GM12878 (cell line): ENCODE measurements around the gene BACE1-AS. TPM values are rescaled to one million over a fixed set of nuclear protein-coding genes. Genes with fewer than 3 reads are reported as not detected.

Source experiments
- KLF5 ChIP-seq: fragments of 450-650 bp; IDR thresholded peaks from 2 replicates; pipeline ENCODE4 v1.6.1; 2014; ENCODE audit warnings: mild to moderate bottlenecking; ENCODE audit not compliant: partially characterized antibody
- MTA2 ChIP-seq: fragments of 450-650 bp; IDR thresholded peaks from 2 replicates; pipeline ENCODE4 v1.6.1; 2016; ENCODE audit warnings: low read depth, mild to moderate bottlenecking, moderate library complexity
- RUNX3 ChIP-seq: IDR thresholded peaks from 2 replicates; pipeline ENCODE4 v1.6.1; 2012; ENCODE audit warnings: low read length, inconsistent platforms
- SMC3 ChIP-seq: IDR thresholded peaks from 2 replicates; pipeline ENCODE4 v1.6.1; 2011; ENCODE audit warnings: low read length, improper control_type of control experiment, borderline replicate concordance
- WRNIP1 ChIP-seq: IDR thresholded peaks from 2 replicates; pipeline ENCODE4 v1.6.1; 2011; ENCODE audit warnings: low read depth, low read length, improper control_type of control experiment, borderline replicate concordance
- ZNF217 ChIP-seq: fragments of 450-650 bp; IDR thresholded peaks from 2 replicates; pipeline ENCODE4 v1.6.1; 2017; ENCODE audit warnings: antibody characterized with exemption, mild to moderate bottlenecking
- ZNF384 ChIP-seq: IDR thresholded peaks from 2 replicates; pipeline ENCODE4 v1.6.1; 2012; ENCODE audit warnings: low read depth, mild to moderate bottlenecking, low read length, improper control_type of control experiment, borderline replicate concordance
- polyA plus RNA-seq, 11 experiments: library from polyadenylated mRNA; depleted of rRNA in 4 of 11; unstranded in 6 of 11; stranded (reverse) in 5 of 11; fragments of >200 nt; fragmentation: Nextera tagmentation in 4 of 11; fragmentation: Illumina TruSeq in 1 of 11; extraction: Ambion mirVana in 4 of 11; extraction: Trizol in 1 of 11; gene quantifications; 1 replicate in 1 of 11; 2 replicates in 10 of 11; pipeline versions ENCODE4 v1.2.1 to v1.2.3, GENCODE V29; 2011 to 2016; ENCODE audit warnings: inconsistent platforms in 2 of 11, missing spikeins in 2 of 11, low read depth in 1 of 11
- total RNA-seq, 4 experiments: library from RNA; depleted of rRNA in 3 of 4; stranded (reverse); fragments of >200 nt in 3 of 4; fragmentation: Illumina TruSeq in 1 of 4; extraction: Trizol in 1 of 4; gene quantifications; 2 replicates each; pipeline versions ENCODE4 v1.2.1 to v1.2.3, GENCODE V29; 2013 to 2021
- TF ChIP-seq, protein P1 (sequence below): IDR thresholded peaks from 2 replicates; pipeline ENCODE4 v1.6.1; 2012; ENCODE audit warnings: mild to moderate bottlenecking, low read depth, low read length
- TF ChIP-seq, protein P2 (sequence below): fragments of 450-650 bp; IDR thresholded peaks from 2 replicates; pipeline ENCODE4 v1.6.1; 2014; ENCODE audit warnings: mild to moderate bottlenecking
- TF ChIP-seq, protein P3 (sequence below): IDR thresholded peaks from 2 replicates; pipeline ENCODE4 v1.6.1; 2012; ENCODE audit warnings: low read depth, low read length, improper control_type of control experiment
- TF ChIP-seq, protein P4 (sequence below): fragments of 450-650 bp; formaldehyde crosslinking; IDR thresholded peaks from 2 replicates; pipeline ENCODE4 v1.4.0; 2020; ENCODE audit warnings: mild to moderate bottlenecking, moderate library complexity
- TF ChIP-seq, protein P5 (sequence below): fragments of 450-650 bp; formaldehyde crosslinking; IDR thresholded peaks from 2 replicates; pipeline ENCODE4 v1.5.0; 2022; ENCODE audit warnings: mild to moderate bottlenecking, missing genetic modification characterization
- TF ChIP-seq, protein P6 (sequence below), 3 experiments: IDR thresholded peaks in 2 of 3; conservative IDR thresholded peaks in 1 of 3; 2 replicates each; pipeline ENCODE4 v1.5.1; 2011; ENCODE audit warnings: low read depth in 3 of 3, low read length in 3 of 3, mild to moderate bottlenecking in 3 of 3, control low read depth in 2 of 3, moderate library complexity in 2 of 3, inconsistent platforms in 1 of 3, mixed read lengths in 1 of 3; ENCODE audit not compliant: control insufficient read depth in 2 of 3, insufficient read depth in 1 of 3; ENCODE audit errors: extremely low read depth in 1 of 3

BACE1-AS gene
- total and polyA plus RNA-seq, 10 of the 15 experiments (the other 5 are each of a cell fraction or from before 2014, with no cell fraction given) = 2.0 to 6.7 (median 3.9) TPM

DNA sequence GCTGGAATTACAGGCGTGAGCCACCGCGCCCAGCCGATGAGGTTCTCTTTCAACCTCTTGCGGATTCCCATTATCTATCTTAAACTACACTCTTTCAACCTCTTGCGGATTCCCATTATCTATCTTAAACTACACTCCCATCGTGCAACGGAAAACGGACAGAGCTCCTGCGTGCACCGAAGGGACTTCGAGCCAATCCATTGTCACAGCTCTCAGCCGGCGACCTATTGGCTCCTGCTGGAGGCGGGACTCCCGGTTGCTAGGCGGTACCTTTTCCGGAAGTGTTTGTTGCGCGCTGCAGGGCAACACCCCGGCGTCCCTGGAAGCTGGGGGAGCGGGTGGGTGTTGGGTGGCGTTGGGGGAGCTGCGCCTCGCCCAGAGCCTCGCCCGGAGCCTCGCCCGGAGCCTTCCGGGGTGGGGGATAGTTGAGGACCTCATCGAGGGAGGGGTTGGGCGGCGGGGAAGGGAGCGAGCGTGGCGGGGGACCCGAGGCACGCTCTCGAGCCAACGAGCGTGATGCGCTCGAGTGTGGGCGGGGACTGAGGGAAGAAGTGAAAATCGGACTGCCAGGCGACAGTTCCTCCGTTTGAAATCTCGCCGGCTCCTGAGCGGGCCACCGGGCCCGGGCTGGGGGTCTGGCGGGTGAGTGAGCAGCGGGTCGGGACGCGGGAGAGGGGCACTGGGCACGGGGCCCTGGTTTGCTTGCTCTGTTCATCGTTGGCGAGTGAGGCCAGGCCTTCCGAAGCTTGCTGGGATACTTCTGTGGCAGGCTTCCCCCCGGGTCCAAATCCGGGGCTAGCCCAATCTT is 36.6 kb downstream of the BACE1-AS start, which contains the start of gene CEP164 (continued):
- TF ChIP-seq, protein P1, sequence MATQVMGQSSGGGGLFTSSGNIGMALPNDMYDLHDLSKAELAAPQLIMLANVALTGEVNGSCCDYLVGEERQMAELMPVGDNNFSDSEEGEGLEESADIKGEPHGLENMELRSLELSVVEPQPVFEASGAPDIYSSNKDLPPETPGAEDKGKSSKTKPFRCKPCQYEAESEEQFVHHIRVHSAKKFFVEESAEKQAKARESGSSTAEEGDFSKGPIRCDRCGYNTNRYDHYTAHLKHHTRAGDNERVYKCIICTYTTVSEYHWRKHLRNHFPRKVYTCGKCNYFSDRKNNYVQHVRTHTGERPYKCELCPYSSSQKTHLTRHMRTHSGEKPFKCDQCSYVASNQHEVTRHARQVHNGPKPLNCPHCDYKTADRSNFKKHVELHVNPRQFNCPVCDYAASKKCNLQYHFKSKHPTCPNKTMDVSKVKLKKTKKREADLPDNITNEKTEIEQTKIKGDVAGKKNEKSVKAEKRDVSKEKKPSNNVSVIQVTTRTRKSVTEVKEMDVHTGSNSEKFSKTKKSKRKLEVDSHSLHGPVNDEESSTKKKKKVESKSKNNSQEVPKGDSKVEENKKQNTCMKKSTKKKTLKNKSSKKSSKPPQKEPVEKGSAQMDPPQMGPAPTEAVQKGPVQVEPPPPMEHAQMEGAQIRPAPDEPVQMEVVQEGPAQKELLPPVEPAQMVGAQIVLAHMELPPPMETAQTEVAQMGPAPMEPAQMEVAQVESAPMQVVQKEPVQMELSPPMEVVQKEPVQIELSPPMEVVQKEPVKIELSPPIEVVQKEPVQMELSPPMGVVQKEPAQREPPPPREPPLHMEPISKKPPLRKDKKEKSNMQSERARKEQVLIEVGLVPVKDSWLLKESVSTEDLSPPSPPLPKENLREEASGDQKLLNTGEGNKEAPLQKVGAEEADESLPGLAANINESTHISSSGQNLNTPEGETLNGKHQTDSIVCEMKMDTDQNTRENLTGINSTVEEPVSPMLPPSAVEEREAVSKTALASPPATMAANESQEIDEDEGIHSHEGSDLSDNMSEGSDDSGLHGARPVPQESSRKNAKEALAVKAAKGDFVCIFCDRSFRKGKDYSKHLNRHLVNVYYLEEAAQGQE = no peak
- peak; percentile 10; the same call in 1 of the 2 replicates for TF ChIP-seq MTA2
- no peak for TF ChIP-seq RUNX3
- TF ChIP-seq, protein P2, sequence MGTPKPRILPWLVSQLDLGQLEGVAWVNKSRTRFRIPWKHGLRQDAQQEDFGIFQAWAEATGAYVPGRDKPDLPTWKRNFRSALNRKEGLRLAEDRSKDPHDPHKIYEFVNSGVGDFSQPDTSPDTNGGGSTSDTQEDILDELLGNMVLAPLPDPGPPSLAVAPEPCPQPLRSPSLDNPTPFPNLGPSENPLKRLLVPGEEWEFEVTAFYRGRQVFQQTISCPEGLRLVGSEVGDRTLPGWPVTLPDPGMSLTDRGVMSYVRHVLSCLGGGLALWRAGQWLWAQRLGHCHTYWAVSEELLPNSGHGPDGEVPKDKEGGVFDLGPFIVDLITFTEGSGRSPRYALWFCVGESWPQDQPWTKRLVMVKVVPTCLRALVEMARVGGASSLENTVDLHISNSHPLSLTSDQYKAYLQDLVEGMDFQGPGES = peak; percentile 66; the same call in 1 of the 2 replicates
- no peak for TF ChIP-seq SMC3
- TF ChIP-seq, protein P3, sequence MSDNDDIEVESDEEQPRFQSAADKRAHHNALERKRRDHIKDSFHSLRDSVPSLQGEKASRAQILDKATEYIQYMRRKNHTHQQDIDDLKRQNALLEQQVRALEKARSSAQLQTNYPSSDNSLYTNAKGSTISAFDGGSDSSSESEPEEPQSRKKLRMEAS = peak; percentile 58; the same call in 1 of the 2 replicates
- TF ChIP-seq, protein P4, sequence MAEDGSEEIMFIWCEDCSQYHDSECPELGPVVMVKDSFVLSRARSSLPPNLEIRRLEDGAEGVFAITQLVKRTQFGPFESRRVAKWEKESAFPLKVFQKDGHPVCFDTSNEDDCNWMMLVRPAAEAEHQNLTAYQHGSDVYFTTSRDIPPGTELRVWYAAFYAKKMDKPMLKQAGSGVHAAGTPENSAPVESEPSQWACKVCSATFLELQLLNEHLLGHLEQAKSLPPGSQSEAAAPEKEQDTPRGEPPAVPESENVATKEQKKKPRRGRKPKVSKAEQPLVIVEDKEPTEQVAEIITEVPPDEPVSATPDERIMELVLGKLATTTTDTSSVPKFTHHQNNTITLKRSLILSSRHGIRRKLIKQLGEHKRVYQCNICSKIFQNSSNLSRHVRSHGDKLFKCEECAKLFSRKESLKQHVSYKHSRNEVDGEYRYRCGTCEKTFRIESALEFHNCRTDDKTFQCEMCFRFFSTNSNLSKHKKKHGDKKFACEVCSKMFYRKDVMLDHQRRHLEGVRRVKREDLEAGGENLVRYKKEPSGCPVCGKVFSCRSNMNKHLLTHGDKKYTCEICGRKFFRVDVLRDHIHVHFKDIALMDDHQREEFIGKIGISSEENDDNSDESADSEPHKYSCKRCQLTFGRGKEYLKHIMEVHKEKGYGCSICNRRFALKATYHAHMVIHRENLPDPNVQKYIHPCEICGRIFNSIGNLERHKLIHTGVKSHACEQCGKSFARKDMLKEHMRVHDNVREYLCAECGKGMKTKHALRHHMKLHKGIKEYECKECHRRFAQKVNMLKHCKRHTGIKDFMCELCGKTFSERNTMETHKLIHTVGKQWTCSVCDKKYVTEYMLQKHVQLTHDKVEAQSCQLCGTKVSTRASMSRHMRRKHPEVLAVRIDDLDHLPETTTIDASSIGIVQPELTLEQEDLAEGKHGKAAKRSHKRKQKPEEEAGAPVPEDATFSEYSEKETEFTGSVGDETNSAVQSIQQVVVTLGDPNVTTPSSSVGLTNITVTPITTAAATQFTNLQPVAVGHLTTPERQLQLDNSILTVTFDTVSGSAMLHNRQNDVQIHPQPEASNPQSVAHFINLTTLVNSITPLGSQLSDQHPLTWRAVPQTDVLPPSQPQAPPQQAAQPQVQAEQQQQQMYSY (CRISPR knock-in tag) = no peak
- TF ChIP-seq, protein P5, sequence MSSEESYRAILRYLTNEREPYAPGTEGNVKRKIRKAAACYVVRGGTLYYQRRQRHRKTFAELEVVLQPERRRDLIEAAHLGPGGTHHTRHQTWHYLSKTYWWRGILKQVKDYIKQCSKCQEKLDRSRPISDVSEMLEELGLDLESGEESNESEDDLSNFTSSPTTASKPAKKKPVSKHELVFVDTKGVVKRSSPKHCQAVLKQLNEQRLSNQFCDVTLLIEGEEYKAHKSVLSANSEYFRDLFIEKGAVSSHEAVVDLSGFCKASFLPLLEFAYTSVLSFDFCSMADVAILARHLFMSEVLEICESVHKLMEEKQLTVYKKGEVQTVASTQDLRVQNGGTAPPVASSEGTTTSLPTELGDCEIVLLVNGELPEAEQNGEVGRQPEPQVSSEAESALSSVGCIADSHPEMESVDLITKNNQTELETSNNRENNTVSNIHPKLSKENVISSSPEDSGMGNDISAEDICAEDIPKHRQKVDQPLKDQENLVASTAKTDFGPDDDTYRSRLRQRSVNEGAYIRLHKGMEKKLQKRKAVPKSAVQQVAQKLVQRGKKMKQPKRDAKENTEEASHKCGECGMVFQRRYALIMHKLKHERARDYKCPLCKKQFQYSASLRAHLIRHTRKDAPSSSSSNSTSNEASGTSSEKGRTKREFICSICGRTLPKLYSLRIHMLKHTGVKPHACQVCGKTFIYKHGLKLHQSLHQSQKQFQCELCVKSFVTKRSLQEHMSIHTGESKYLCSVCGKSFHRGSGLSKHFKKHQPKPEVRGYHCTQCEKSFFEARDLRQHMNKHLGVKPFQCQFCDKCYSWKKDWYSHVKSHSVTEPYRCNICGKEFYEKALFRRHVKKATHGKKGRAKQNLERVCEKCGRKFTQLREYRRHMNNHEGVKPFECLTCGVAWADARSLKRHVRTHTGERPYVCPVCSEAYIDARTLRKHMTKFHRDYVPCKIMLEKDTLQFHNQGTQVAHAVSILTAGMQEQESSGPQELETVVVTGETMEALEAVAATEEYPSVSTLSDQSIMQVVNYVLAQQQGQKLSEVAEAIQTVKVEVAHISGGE (CRISPR knock-in tag) = no peak
- TF ChIP-seq ZNF217 = no peak
- TF ChIP-seq ZNF384 = 0 out of 2 replicates have a peak, but pooled peaks have one; percentile 22
- TF ChIP-seq WRNIP1 = no peak
- TF ChIP-seq KLF5 = no peak
- TF ChIP-seq, protein P6, sequence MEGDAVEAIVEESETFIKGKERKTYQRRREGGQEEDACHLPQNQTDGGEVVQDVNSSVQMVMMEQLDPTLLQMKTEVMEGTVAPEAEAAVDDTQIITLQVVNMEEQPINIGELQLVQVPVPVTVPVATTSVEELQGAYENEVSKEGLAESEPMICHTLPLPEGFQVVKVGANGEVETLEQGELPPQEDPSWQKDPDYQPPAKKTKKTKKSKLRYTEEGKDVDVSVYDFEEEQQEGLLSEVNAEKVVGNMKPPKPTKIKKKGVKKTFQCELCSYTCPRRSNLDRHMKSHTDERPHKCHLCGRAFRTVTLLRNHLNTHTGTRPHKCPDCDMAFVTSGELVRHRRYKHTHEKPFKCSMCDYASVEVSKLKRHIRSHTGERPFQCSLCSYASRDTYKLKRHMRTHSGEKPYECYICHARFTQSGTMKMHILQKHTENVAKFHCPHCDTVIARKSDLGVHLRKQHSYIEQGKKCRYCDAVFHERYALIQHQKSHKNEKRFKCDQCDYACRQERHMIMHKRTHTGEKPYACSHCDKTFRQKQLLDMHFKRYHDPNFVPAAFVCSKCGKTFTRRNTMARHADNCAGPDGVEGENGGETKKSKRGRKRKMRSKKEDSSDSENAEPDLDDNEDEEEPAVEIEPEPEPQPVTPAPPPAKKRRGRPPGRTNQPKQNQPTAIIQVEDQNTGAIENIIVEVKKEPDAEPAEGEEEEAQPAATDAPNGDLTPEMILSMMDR (IDR thresholded peaks at IDR 0.05 in 2 of 3, conservative IDR thresholded peaks at IDR 0.05 in 1 of 3; ENCODE audit: control insufficient read depth in 2 of 3, extremely low read depth in 1 of 3, insufficient read depth in 1 of 3, low read depth in 3 of 3, low read length in 3 of 3) = no peak
